Measurements from ENCODE around the gene NSUN4. TPM values are rescaled to one million over a fixed set of nuclear protein-coding genes. Genes with fewer than 3 reads are reported as not detected.

Gene NSUN4
- total and polyA plus RNA-seq, 8 donors = 1.2 to 56.7 (median 11.4) TPM

DNA sequence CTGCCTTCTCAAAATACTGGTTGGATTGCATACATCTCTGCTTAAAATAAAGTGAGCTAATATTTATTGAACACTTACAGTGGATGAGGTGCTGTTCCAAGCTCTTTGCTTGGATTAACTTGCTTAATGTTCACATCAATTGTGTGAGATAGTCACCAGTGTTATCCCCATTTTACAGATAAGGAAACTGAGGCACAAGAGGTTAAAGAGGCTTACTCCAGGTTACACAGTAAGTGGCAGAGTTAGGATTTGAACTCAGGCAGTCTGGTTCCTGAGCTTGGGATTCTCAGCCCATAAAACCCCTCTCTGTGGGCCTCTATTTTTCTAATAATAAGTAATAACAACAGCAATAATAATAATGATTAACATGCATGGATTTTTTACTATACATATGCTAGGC is 39.9 kb downstream of the NSUN4 start:
- TF ChIP-seq POLR2AphosphoS5 (IDR thresholded peaks at IDR 0.05) (no peak), POLR2A (IDR thresholded peaks at IDR 0.05) (no peak)
- TF ChIP-seq, protein P1, sequence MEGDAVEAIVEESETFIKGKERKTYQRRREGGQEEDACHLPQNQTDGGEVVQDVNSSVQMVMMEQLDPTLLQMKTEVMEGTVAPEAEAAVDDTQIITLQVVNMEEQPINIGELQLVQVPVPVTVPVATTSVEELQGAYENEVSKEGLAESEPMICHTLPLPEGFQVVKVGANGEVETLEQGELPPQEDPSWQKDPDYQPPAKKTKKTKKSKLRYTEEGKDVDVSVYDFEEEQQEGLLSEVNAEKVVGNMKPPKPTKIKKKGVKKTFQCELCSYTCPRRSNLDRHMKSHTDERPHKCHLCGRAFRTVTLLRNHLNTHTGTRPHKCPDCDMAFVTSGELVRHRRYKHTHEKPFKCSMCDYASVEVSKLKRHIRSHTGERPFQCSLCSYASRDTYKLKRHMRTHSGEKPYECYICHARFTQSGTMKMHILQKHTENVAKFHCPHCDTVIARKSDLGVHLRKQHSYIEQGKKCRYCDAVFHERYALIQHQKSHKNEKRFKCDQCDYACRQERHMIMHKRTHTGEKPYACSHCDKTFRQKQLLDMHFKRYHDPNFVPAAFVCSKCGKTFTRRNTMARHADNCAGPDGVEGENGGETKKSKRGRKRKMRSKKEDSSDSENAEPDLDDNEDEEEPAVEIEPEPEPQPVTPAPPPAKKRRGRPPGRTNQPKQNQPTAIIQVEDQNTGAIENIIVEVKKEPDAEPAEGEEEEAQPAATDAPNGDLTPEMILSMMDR (IDR thresholded peaks at IDR 0.05) = no peak
- no peaks in the 10 kb centered on the region for H3K36me3 ChIP-seq
- no peak overlapping the region for H3K4me3 ChIP-seq
- no peak overlapping the region for H3K27ac ChIP-seq
- H3K27me3 ChIP-seq = no peaks in the 10 kb centered on the region
- H3K9me3 ChIP-seq = peaks cover 0 to 4% (median 0%) of the 10 kb centered on the region in 4 donors
- DNase-seq = no peak
- intact Hi-C loops (cut with DNase I; ENCODE audit: low total_unique reads) = no loop called here
- no peaks in the 10 kb centered on the region for H3K4me1 ChIP-seq

- WGBS, 5 donors = 84 to 90% (median 88%) methylated on average over 12 of the region's 12 CpGs
- peak overlapping the region in 2 of 5 donors; percentile 58 to 67 for H3K27ac ChIP-seq
- no peak for TF ChIP-seq POLR2AphosphoS5 (IDR thresholded peaks at IDR 0.05)
- TF ChIP-seq EP300 (IDR thresholded peaks at IDR 0.05) = no peak
- TF ChIP-seq, protein P1 (IDR thresholded peaks at IDR 0.05) = no peak
- TF ChIP-seq POLR2A (IDR thresholded peaks at IDR 0.05) = no peak
- no peak for DNase-seq
- peak overlapping the region in 1 of 4 donors; percentile 72 for H3K4me3 ChIP-seq
- H3K27me3 ChIP-seq = peaks cover 0 to 8% (median 4%) of the 10 kb centered on the region in 3 donors
- peaks cover 0 to 18% (median 9%) of the 10 kb centered on the region in 4 donors for H3K9me3 ChIP-seq
- intact Hi-C loops (cut with DNase I; ENCODE audit: low total_unique reads) = no loop called here
- H3K36me3 ChIP-seq = no peaks in the 10 kb centered on the region
- H3K4me1 ChIP-seq = peaks cover 31 to 36% (median 35%) of the 10 kb centered on the region in 4 donors
Measured at GRCh38 chr1:46393510-46393909, 52.9 kb downstream of the NSUN4 start.

DNA sequence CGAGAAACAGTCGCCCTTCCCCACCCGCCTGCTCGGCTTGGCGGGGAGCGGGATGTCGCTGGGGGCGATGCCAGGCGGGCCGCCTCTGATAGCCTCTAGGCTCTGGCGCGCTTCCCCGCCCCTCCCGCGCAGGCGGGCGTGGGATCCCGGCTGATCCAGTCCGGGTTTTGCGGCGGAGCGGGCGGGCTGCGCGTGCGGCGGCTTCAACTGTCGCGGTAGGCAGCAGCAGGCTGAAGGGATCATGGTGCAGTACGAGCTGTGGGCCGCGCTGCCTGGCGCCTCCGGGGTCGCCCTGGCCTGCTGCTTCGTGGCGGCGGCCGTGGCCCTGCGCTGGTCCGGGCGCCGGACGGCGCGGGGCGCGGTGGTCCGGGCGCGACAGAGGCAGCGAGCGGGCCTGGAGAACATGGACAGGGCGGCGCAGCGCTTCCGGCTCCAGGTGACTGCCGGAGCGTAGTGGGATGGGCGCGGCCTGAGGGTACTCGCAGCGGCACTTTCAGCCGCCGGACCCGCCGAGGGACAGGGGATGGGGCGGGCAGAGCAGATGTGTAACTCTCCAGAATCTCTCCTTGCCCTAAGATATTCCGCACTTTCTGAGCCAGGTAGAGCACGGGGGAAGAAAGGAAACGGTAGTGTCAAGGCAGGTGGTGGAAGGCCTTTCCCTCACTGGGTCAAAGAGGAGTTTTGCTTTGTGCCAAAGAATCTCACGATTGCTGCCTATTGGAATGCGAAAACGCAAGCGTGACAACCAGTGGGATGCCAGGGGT is 53.7 kb downstream of the NSUN4 start, which contains the start of gene FAAH:
FAAH (plus strand) TSS at position 210 of the 764 bp plus-strand sequence; CDS start at position 242, 32 bp downstream.
- Histone ChIP-seq H3K27ac (peak within 1 kb of the TSS; percentile 58 to 85 (median 80)), H3K4me3 (peak within 1 kb of the TSS; percentile 61 to 72 (median 66)), H3K36me3 (no peaks in the 10 kb centered on the region), H3K9me3 (peaks cover 0 to 18% (median 9%) of the 10 kb centered on the region in 4 donors), H3K4me1 (peaks cover 31 to 36% (median 35%) of the 10 kb centered on the region in 4 donors), H3K27me3 (peaks cover 0 to 8% (median 4%) of the 10 kb centered on the region in 3 donors)
- 1 to 15% (median 4%) methylated on average over 22 to 75 of the region's 75 CpGs for WGBS, 5 donors
- no peak for TF ChIP-seq POLR2A (IDR thresholded peaks at IDR 0.05)
- peak in 2 of 3 donors; percentile 48 to 65 for TF ChIP-seq POLR2AphosphoS5 (IDR thresholded peaks at IDR 0.05)
- TF ChIP-seq, protein P1 (IDR thresholded peaks at IDR 0.05) = no peak
- TF ChIP-seq EP300 (IDR thresholded peaks at IDR 0.05) = no peak
- DNase-seq = peak; percentile 80 to 91
- intact Hi-C loops (cut with DNase I; ENCODE audit: low total_unique reads) = no loop called here

DNA sequence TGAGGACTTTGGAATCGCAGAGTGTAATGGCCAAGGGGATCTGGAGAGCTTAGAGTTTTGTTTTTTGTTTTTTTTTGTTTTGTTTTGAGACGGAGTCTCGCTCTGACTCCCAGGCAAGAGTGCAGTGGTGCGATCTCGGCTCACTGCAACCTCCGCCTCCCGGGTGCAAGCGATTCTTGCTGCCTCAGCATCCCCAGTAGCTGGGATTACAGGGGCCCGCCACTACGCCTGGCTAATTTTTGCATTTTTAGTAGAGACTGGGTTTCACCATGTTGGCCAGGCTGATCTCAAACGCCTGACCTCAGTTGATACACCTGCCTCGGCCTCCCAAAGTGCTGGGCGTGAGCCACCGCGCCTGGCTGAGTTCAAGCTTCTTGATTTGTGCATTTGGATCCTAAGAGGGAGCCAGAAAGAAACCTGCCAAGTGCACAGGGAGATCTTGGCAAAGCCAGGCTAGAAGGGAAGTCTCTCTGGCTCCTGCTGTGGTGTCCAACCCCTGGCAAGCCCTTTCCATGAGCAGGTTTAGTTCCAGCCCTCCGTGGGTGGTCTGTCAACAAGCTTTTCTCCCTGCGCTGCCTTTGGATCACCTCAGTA is 54.4 kb downstream of the NSUN4 start:
- no peak for TF ChIP-seq EP300 (IDR thresholded peaks at IDR 0.05)
- no peak for TF ChIP-seq POLR2A (IDR thresholded peaks at IDR 0.05)
- TF ChIP-seq POLR2AphosphoS5 (IDR thresholded peaks at IDR 0.05) = no peak
- TF ChIP-seq, protein P1 (IDR thresholded peaks at IDR 0.05) = no peak
- Histone ChIP-seq H3K9me3 (peaks cover 0 to 18% (median 9%) of the 10 kb centered on the region in 4 donors), H3K4me1 (peaks cover 31 to 36% (median 35%) of the 10 kb centered on the region in 4 donors), H3K27me3 (peaks cover 0 to 8% (median 4%) of the 10 kb centered on the region in 3 donors), H3K27ac (peak overlapping the region; percentile 58 to 85 (median 80)), H3K36me3 (no peaks in the 10 kb centered on the region), H3K4me3 (peak overlapping the region; percentile 61 to 72 (median 66))
- peak in 1 of 2 donors; percentile 56 for DNase-seq
- intact Hi-C loops (cut with DNase I; ENCODE audit: low total_unique reads) = no loop called here
- 18 to 42% (median 35%) methylated on average over 17 of the region's 17 CpGs for WGBS, 5 donors
